Left forelimb (tissue), 1 donor: ENCODE measurements around the gene WDFY3.
"Not testable (repeated sequence)": the region's sequence is repeated elsewhere in the genome, so short reads cannot be mapped to it uniquely, and the experiment has no call there.

Experiments used
- DNase-seq: peaks from one replicate; pipeline ENCODE4 v3.0.0-alpha.2; 2018; ENCODE audit warnings: low spot score

The WDFY3 gene

GRCh38 chr4:84710548-84710947 lies 255.9 kb downstream of the WDFY3 start:
- DNase-seq: no peak

- DNase-seq: no peak
These were observed 257.9 kb downstream of the WDFY3 start for GRCh38 chr4:84708406-84709135.

GRCh38 chr4:84706286-84706685 lies 260.2 kb downstream of the WDFY3 start:
- DNase-seq: no peak

- no peak for DNase-seq
These were observed 267.4 kb downstream of the WDFY3 start for GRCh38 chr4:84699001-84699671.

GRCh38 chr4:84697615-84698201 lies 268.8 kb downstream of the WDFY3 start:
- DNase-seq: no peak

GRCh38 chr4:84697159-84697558 lies 269.3 kb downstream of the WDFY3 start:
- no peak for DNase-seq

GRCh38 chr4:84691800-84692199 lies 274.7 kb downstream of the WDFY3 start:
- DNase-seq: no peak

- no peak for DNase-seq
These were observed 275.3 kb downstream of the WDFY3 start for GRCh38 chr4:84691170-84691691.

GRCh38 chr4:84690481-84690880 lies 276.0 kb downstream of the WDFY3 start:
- DNase-seq: no peak

GRCh38 chr4:84689197-84689596 lies 277.3 kb downstream of the WDFY3 start:
- no peak for DNase-seq

GRCh38 chr4:84688605-84689004 lies 277.9 kb downstream of the WDFY3 start:
- DNase-seq: no peak

- DNase-seq: no peak
These were observed 281.4 kb downstream of the WDFY3 start for GRCh38 chr4:84685105-84685504.

- DNase-seq: no peak
These were observed 282.1 kb downstream of the WDFY3 start for GRCh38 chr4:84684361-84684760.

GRCh38 chr4:84683064-84683850 lies 283.2 kb downstream of the WDFY3 start:
- DNase-seq: no peak

GRCh38 chr4:84682661-84683060 lies 283.8 kb downstream of the WDFY3 start:
- DNase-seq: not testable (repeated sequence)

- no peak for DNase-seq
These were observed 284.8 kb downstream of the WDFY3 start for GRCh38 chr4:84681486-84682274.

- no peak for DNase-seq
These were observed 285.5 kb downstream of the WDFY3 start for GRCh38 chr4:84680956-84681355.

GRCh38 chr4:84678976-84679744 lies 287.3 kb downstream of the WDFY3 start:
- no peak for DNase-seq

GRCh38 chr4:84677995-84678394 lies 288.5 kb downstream of the WDFY3 start:
- no peak for DNase-seq

GRCh38 chr4:84677093-84677492 lies 289.4 kb downstream of the WDFY3 start:
- no peak for DNase-seq
